ENCODE data around the gene PPARA.

The PPARA gene

GRCh38 chr22:46113910-46114517 lies 36.3 kb upstream of the PPARA start:
- no peak for DNase-seq (ENCODE audit: low read depth in 2 of 3, low spot score in 1 of 3)

- no peak for DNase-seq (ENCODE audit: low read depth in 2 of 3, low spot score in 1 of 3)
Observed at GRCh38 chr22:46114518-46115387, 35.6 kb upstream of the PPARA start.

- no peak for DNase-seq (ENCODE audit: low read depth in 2 of 3, low spot score in 1 of 3)
Observed at GRCh38 chr22:46115388-46115678, 35.0 kb upstream of the PPARA start.

DNA sequence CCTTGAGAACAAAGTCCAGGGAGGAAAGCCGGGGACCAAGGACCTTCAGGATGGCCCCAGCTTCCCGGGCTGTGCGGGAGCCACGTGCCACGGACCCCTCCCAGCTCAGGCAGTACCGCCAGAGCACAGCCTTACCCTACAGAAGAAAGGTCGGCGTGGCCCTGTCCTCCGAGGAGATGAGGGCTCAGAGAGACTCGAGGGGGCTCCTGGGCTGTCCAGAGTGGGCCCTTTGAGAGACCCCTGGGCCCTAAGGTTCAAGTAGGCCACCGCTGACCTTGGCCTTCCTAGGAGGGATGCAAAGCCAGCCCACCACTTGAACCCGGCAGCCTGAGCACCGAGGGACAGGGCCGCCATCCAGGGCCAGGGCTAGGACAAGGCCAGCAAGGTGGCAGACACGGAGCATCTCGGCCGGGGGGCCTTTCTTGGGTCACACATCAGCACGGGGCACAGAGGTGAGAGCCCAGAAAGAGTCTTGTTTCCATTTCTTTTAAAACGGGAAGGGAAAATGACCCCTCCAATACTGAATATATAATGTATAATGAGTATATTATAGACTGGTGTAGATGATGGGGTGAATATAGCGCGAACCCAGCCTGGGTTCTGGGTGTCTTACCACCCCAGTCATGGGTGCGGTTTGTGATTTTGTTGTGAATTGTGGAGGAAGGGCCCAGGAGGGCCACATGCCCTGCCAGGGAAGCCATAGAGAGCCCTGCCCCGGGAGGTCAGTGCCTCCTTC lies 34.4 kb upstream of the PPARA start:
- DNase-seq (ENCODE audit: low read depth in 2 of 3, low spot score in 1 of 3) = no peak

GRCh38 chr22:46116491-46116958 lies 33.8 kb upstream of the PPARA start:
- DNase-seq (ENCODE audit: low read depth in 2 of 3, low spot score in 1 of 3) = peak; percentile 60 to 79 (median 76)

- no peak for DNase-seq (ENCODE audit: low read depth in 2 of 3, low spot score in 1 of 3)
Observed at GRCh38 chr22:46117206-46118199, 32.8 kb upstream of the PPARA start.

- no peak for DNase-seq (ENCODE audit: low read depth in 2 of 3, low spot score in 1 of 3)
Observed at GRCh38 chr22:46119093-46119728, 31.1 kb upstream of the PPARA start.

DNA sequence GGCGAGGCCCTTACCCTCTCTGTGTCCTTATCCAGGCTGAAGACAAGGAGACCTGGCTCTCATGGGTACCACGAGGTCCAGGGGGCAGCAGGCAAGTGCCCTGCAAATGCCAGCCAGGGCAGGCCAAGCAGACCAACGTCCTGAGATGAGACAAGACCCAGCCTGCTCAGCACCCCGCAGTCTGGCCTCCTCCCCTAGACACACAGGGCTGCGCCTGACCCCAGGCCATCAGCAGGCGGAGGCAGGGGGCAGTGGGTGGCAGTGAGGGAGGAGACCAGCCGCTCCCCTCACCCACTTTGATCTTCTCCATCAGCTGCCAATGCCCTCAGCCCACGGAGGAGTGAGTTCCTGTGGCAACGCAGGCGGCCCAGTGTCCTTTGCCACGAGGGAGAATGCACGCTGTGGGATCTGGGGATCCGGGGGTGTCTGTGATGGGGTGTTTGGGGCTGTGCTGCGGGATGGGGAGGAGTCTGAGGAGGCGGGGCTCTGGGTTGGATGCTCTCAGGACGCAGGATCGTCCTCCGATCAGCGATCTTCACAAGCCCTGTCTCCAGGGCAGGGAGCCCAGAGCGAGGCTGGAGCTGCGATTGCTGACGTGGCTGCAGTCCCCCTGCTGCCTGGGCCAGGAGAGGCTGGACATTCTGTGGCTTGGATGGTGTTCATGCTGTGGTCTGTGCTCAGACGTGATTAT lies 30.5 kb upstream of the PPARA start:
- DNase-seq (ENCODE audit: low read depth in 2 of 3, low spot score in 1 of 3) = no peak

DNA sequence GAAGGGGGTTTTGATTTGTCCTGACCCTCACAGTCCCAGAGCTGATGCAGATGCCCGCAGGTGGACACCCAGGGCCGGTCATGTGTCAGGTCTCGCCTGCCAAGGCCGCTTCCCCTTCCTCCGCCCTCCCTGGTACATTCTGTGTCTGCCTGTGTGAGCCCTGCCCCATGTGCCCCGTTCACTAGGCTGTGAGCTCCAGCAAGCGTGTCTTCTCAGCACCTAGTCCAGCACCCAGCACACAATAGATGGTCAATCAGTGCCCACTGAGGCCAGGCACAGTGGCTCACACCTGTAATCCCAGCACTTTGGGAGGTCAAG lies 29.9 kb upstream of the PPARA start:
- no peak for DNase-seq (ENCODE audit: low read depth in 2 of 3, low spot score in 1 of 3)

DNA sequence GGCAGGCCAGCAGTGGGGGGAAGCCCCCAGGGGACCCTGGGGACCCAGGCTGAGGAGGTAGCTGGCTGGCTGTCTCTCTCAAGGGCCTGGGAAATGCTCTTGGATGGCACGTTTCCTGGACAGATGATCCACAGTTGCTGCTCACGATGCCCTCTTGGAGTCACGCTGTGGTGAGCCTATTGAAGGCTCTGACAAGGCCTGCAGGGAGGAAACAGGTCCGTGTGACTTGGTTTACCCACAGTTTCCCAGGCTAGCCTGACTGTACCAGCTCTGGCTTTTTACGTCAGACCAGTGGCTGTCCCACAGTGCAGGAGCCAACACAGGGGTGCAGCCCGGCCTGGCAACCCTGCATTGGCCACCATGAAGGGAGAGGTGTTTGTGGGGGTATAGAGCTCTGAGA lies 29.2 kb upstream of the PPARA start:
- DNase-seq (ENCODE audit: low read depth in 2 of 3, low spot score in 1 of 3) = no peak

- DNase-seq (ENCODE audit: low read depth in 2 of 3, low spot score in 1 of 3) = no peak
Observed at GRCh38 chr22:46121523-46122287, 28.6 kb upstream of the PPARA start.

GRCh38 chr22:46122511-46122971 lies 27.8 kb upstream of the PPARA start:
- DNase-seq (ENCODE audit: low read depth in 2 of 3, low spot score in 1 of 3) = peak; percentile 44 to 72 (median 50)

- DNase-seq (ENCODE audit: low read depth in 2 of 3, low spot score in 1 of 3) = no peak
Observed at GRCh38 chr22:46122980-46123693, 27.2 kb upstream of the PPARA start.

- DNase-seq (ENCODE audit: low read depth in 2 of 3, low spot score in 1 of 3) = no peak
Observed at GRCh38 chr22:46123694-46124382, 26.5 kb upstream of the PPARA start.

GRCh38 chr22:46124383-46125144 lies 25.8 kb upstream of the PPARA start:
- no peak for DNase-seq (ENCODE audit: low read depth in 2 of 3, low spot score in 1 of 3)

DNA sequence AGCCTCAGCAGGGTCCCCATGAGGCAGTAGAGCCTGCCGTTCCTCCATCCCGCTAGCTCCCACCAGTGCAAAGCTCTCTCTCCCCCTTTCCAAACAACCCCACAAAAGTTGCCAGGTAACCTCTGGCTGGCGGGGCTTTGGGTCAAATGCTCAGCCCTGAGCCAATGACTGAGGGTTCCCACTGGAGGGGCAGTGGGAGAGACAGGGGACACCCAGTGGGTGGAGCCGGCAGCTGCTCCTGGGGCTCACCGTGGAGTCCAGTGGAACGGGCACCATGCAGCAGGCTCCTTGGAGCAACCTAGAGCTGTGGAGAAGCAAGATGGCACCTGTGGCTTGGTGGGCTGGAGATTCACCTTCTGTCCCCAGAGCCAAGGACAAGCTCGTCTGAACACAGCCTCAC lies 25.0 kb upstream of the PPARA start:
- no peak for DNase-seq (ENCODE audit: low read depth in 2 of 3, low spot score in 1 of 3)

Measured in stimulated activated CD4-positive, alpha-beta T cell treated with anti-CD3 and anti-CD28 coated beads, Interleukin-12 subunit alpha, Interleukin-12 subunit beta, amount 100 ng/mL, for 48 hours (primary cell).